DMS153 treated with DMSO at 0.1 percent for 48 hours (cell line): ENCODE data around the gene PRKAG3.
"Not testable (repeated sequence)": the region's sequence is repeated elsewhere in the genome, so short reads cannot be mapped to it uniquely, and the experiment has no call there.

Experiments used
- DNase-seq: peaks from one replicate; lab custom pipeline; 2025; ENCODE audit not compliant: unreplicated experiment; lab: John Stamatoyannopoulos, UW

Gene PRKAG3

DNA sequence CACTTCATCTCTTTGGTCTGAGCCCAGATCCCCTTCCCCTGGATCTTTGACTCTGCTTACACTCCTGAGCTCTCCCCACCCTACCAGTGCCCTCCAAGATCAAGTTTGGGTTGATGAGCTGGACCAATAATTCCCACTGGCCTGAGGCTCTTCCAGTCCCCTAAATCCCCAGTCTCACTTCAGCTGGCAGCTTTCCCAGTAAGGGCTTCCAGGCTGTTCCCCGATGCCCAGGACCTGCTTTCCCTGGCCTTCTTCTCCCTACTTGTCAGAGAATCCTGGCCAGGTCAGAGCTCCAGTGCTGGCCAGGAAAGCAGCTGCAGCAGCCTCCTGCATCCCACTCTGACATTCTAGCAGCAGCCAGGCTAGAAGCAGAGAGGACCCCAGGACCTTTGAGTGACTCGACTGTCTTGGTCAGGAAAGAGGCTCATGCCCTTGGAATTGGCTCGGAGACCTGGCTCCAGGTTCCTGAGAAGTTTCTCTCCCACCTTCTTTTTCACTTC lies 31.5 kb upstream of the PRKAG3 start:
- no peak for DNase-seq

DNA sequence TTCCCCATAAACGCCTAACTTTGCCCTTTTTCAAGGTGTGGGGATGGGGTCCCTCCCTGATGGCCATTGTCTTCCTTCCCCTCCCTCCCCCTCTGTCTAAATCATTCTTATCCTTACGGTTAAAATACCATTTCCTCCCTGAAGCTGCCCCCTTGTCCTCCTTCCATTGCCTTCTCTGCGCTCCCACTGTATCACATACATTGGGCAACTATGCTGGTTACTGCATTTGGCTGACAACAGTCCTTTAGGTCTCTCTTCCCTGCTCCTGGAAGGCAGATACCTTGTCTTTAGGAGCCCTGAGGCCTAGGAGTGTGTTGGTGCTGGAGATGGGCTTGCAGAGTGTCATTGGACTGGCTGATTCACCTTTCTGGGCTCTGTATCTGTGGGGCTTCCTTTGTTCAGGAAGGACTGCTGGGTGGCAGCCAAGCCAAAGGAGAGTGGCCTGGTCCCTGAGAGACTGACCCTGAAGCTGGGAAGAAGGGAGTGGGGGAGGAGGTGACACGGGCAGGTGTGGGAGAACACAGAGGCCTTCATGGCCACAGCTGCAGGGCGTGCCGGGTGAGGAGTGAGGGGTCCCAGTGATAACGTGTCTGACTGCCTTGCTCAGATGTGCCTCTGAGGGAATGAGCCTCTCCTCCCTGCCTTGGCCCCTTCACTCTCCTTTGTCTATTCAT lies 30.2 kb upstream of the PRKAG3 start:
- no peak for DNase-seq

DNA sequence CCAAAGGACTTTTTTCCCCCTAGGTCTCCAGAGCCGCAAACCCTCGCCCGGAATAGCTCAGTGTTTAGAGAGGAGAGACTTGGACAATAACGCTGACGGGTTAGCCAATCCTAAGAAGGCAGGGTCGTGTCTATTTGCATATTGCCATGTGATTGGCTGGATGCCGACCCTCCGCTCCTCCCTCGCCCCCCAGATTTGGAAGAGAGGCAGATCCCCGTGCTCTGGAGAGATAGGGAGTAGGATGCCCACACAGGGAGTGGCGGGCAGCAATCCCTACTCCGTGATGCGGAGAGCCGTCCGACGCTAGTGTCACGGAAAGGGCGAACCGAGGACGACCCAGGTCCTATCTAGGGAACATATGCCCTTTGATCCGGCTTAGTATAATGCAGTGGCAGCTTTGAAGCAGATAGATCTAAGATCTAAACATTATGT lies 29.4 kb upstream of the PRKAG3 start:
- DNase-seq, result peak; percentile 17

DNA sequence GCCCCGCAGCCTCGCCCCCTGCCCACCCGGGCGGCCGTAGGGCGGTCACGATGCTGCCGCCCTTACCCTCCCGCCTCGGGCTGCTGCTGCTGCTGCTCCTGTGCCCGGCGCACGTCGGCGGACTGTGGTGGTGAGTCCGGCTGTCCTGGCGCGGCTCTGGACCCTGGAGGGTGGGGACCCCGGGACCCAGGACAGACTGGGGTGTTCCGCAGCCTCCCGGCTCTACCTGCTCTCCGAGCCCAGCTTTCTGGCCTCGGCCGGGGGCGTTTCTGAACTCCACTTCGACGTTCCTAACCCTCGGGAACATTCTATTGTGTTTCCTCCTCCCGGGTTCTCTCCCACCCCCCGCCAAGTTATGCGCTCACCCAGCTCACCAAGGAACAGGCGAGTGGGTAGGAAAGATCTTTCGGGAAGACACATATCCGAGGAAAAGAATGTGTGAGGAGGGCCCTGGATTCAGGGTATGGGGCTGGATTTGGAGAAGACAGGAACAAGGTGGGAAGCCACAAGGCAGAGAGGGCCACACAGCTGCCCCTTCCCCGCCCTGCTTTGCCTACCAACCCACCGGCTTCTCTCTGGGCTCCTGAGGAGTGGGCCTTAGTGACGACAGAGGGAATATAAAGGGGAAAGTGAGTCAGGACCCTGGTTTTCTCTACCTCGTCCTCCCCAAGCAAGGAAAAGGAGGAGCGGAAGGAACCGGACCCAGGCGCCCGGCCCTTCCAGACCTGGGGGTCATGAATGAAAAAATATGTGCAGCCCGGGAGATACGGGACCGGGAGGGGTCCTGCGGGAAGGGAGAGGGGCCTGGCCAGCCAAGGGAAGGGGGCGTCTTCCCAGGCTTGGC lies 28.6 kb upstream of the PRKAG3 start:
- no peak for DNase-seq

DNA sequence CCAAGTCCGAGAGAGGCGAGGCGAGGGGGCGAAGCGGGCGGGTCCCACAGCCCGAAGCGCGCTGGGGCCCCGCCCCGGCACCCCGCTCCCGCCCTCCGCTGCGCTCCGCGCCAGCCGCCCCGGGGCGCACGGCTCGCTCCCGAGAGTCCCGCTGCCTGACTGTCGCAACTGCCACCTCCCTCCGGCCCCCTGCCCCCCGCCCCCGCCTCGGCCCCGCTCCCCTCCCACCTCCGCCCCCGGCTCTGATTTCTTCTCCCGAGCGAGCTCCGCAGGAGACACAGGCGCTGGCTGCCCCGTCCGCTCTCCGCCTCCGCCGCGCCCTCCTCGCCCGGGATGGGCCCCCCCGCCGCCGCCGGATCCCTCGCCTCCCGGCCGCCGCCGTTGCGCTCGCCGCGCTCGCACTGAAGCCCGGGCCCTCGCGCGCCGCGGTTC lies 28.0 kb upstream of the PRKAG3 start, which contains the start of gene WNT6:
Gene WNT6, plus strand, starts transcription at position 250 of the 432 bp plus-strand sequence. CDS start 233 bp downstream, outside the sequence.
- DNase-seq, result no peak

DNA sequence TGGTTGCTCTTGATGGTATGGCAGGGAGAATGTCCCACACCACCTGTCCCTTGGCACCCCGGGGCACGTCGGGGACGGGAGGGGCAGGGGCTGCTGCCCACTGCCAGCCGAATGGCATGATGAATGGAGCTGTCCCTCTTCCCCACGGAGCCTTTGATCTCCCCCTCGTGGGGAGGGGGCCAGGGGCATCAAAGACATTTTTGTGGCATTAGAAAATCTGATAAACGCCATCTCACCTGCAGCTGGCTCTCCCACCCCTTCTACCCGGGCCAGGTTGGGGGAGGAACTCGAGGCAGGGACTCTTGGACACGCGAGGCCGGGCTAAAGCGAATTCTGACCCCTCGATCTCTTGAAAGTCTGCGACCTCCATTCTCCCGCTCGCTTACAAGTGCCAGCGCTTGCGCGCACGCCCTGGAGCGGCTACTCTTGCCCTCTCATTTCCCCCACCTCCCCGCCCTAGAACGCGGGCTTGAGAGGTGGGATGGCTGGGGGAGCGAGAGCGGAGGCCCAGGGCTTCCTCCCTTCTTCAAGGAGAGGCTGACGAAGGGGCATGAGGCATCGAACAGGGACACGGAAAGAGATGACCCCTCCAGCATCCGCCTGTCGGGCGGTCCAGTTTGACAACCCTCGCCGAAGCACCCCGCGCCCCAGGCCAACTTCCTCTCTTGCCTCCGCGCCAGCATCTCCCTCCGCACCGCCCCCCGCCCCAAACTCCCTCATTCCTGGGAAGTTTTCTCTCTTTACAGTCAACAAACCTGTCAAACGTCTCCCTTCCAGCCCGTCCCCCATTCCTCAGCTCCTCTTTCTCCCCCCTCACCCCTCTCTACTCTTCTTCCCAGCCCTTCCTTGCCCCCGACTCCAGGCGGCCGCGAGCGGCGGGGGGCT lies 27.3 kb upstream of the PRKAG3 start:
- no peak for DNase-seq

DNA sequence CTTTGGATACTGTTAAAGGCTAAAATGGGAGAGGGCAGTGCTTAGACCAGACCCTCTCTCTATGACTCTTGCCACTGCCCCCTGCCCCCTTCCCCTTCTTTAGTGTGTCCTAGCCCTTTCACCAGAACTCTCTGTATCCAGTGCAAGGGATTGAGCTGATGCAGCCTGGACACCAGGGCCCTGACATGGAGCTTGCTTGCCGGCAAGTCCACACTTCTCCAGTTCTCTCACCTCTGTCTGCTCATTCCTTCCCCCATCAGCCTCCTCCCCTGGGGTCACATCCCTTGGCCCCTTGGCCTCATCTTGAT lies 26.5 kb upstream of the PRKAG3 start:
- DNase-seq, result no peak

DNA sequence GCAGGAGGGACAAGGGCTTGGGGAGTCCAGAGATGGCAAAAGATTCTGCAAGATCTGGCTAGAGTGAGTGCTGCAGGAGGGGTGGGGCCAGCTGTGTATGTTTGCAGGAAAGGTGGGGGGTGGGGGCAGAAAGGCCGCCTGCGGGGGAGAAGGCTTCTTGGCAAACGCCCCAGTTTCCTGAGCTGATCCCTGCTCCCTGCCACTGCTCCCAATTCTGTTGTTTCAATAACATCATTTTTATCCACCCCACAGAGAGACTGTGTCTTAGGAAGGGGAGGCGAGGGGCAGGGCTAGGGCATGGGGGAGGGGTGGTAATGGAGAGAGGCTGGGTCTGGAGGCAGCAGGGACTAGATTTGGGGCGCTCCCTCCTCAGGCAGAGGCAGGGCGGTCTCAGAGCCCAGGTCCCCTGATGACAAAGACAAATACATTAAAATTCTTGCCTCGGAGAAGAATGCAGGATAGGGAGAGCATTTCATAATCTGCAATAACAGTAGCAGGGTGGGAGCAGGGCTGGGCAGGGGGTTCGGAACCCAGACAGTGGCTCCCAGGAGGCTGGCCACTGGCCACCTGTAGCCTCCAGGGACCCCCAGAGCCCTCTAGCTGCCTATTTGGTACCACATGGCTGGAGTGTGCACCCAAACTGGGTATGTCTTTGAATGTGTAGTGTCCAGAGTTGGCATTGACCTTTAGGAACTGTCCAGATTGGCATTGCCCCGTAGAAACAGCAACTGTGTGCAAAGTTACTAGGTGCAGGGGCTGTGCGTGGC lies 26.0 kb upstream of the PRKAG3 start:
- DNase-seq, result no peak

DNA sequence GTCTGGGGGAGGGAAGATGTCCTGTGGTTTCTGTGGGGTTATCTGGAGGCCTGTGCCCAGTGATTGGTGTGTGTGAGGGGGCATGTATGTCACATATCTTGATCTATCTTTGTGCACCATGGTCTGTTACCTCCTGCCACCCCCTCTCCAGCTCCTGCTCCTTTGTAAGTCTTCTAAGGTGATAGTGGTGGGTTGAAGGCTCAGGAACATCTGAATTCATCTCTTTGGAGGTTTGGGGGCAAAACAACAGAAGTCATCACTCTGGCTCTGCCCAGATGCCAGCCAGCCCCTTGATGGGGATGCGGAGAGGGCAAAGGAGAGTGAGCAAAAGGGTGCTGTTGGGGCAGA lies 25.3 kb upstream of the PRKAG3 start:
- DNase-seq, result no peak

DNA sequence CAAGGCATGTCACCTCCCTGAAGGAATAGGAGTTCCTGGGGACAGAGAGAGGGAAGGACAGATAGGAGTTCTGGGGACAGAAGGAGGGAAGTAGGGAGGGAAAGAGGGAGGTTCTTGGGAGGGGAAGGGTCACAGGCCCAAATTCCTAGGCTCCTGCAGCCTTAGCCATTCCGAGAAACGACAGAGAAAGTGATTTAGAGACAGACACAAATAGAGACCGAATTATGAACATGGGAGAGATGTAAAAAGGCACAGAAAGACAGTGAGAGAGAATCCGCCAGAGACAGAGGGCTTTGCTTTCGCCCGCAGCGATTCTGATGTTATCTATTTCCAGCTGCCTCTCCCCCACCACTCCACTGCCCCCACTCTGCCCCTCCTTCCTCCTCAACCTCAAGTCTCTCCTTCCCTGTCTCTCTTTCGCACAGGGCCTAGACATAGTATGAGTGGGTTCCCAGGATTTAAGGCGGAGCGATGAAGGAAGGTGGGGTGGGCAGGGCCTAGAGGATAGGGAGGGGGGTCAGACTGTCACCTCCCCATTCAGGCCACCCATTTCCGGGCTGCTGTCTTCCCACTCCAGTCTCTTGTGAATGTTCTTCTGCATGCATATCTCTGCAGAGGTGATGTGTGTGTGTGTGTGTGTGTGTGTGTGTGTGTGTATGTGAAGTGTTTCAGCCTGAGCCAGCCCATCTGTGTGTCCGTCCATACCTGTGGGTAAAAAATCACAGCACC lies 24.7 kb upstream of the PRKAG3 start:
- DNase-seq, result no peak

DNA sequence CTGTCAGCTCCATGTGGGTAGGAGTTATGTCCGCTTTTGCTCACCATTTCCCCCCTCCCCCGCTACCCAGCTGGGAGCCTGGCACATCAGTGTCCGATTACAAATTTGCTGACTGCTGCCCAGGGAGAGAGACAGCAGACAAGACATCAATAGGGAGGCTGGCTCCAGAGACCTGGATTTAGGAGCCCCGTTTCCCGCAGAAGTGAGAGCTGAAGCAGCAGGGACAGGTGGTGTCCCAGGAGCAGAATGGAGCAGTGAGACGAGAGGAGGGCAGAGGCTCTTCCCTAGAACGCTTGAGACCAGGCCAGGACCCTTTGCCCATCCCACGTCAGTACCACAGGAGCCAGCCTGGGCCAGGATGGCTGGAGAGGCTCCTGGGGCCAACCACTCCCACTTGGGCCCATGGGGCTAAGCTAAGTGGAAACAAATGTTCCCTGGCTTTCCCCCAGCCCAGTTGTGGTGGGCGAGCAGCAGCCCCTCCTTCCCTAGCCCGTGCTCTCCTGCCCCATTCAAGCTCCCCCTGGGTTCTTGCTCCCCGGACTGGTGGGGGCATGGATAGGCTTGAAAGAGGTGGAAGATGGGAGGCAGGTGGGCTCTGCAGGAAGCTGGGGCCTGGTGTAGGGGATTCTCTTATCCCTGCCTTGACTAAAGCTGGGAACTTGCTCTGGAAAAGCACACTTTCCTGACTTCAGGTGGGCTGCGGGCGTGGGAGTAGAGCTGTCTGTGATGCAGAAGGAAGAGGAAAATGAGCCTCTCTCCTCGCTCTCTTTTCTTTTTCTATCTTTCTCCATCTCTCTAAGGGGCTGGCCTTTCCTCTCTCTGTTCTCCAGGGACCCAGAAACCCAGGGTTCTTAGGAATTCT lies 23.9 kb upstream of the PRKAG3 start:
- no peak for DNase-seq

DNA sequence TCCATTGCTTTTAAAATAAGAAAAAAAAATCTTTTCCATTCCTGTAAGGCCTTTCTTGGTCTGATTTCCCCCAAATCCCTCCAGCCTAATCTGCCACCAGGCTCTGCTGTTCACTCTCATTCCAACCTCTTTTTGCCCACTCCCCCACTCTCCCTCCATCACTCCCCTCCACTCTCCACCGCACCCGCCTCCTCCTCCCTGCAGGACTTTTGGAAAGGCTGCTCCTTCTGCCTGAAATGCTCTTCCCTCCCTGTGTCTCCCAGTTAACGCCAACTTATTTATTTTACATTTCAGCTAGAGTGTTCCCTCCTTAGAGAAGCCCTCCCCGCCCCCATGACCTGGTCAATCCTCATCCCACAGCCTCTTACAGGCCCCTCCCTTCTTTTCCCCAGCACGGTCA lies 23.3 kb upstream of the PRKAG3 start:
- no peak for DNase-seq

DNA sequence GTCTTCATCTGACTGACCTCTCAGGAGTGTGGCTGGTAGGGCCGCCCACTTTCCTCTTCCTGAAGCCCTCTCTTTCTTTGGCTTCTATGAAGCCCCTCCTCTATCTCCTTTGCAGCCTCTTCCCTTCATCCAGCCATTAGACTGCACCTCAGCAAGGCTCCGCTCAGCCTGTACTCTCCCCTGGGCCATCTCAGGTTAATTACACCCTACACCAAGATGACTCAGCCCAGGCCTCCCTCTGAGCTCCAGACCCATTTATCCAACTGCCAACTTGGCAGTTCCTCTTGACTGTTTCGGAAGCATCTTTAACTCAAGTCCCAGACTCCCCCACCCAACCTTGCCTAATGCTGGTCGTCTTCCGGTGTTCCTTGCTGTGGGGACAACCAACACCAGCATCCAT lies 22.2 kb upstream of the PRKAG3 start:
- DNase-seq, result no peak

DNA sequence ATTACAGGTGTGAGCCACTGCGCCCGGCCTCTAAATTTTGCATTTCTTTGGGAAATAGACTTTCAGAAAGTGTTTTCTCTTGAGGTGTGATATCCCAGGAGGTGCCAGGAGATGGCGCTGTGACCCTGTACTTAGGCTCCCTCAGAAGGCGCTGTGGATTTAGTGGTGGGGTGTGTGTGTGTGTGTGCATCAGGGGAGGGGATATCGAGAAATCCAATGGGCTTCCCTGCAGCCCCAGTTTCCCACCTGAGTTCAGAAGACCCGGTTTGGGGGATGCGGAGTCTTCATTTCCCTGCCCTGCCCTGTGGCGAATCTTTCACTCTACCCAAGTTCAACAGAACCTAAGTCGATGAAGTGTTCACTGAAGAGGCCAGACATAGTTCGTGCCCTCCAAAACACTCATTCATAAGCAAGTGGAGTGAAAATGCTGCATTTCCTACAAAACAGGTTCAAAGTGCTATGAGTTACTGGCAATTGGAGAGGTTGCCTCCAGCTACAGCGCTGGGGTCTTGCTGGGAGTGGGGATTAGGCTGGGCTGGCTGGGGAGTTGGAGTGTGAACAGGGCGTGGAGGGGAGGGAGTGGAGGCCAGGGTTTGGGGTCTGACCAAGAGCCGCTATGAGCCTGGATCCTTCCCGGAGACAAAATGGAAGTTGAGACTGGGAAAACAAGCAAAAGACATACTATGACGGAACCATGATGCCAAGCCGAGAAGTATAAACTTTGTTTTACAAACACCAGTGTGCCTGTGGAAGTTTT lies 21.5 kb upstream of the PRKAG3 start:
- DNase-seq, result peak; percentile 32

DNA sequence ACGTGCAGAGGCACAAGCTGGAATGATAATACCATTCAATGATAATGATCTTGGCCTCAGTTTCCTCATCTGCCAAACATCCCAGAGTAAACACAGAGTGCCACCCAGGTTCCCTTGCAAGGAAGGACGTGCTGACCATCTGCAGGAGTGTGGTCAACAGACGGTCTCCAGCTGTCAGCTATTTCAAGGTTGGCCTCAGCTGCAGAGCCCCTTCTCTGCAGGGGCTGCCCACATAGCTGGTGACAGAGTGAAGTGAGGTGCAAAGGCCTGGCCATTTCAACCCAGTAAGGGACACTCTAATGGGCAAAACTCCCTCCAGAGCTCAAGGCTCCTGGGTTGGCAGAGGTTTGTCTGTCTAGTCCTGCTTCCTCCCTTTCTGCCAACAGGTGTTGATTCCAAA lies 19.7 kb upstream of the PRKAG3 start:
- DNase-seq, result no peak

DNA sequence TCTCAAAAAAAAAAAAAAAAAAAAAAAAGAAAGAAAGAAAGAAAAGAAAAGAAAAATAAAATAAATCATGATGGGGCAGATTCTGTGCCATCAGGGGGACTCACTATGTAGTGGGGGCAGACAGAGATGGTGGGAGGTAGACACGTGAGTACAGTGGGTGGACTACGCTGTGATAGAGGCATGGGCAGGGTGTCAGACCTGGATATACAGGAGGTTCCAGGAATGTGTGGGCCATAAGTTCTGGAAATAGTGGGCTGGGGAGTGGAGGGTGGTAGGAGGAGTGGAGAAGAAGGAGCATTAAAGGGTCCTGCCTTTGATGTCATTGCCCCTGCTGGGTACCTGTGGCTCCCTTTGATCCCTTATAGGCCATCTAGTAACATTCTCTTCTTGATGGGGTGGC lies 19.2 kb upstream of the PRKAG3 start:
- DNase-seq, result no peak

DNA sequence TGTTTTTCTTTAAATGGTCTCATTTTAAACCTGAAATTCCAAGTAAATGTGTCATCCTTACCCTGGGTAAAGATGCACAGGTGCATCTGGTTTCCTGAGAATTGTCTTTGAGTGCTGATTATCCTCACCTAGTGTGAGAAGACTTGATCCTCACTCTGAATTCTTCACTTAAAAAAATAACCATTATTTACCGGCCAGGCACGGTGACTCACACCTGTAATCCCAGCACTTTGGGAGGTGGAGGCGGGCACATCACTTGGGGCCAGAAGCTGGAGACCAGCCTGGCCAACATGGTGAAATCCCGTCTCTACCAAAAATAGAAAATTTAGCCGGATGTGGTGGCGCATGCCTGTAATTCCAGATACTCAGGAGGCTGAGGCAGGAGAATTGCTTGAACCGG lies 18.1 kb upstream of the PRKAG3 start:
- no peak for DNase-seq

DNA sequence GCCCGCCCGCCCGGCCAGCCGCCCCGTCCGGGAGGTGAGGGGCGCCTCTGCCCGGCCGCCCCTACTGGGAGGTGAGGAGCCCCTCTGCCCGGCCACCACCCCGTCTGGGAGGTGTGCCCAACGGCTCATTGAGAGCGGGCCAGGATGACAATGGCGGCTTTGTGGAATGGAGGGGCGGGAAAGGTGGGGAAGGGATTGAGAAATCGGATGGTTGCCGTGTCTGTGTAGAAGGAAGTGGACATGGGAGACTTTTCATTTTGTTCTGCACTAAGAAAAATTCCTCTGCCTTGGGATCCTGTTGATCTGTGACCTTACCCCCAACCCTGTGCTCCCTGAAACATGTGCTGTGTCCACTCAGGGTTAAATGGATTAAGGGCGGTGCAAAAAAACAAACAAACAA lies 15.4 kb upstream of the PRKAG3 start:
- not testable (repeated sequence) for DNase-seq
